ENCODE data around the gene ABTB1.

ABTB1 gene

GRCh38 chr3:127688022-127688415 is 15.3 kb downstream of the ABTB1 start:
- Histone ChIP-seq H2AFZ (ENCODE audit: low read depth, low read length) (no peak overlapping the region), H2AK5ac (ENCODE audit: low read length, severe bottlenecking) (peak overlapping the region; percentile 0), H3K23ac (ENCODE audit: low read length in 2 of 2) (no peak overlapping the region), H2BK15ac (ENCODE audit: low read depth, poor library complexity, severe bottlenecking) (no peak overlapping the region), H3K27ac (ENCODE audit: low read length, poor library complexity, severe bottlenecking) (no peak overlapping the region), H2BK12ac (ENCODE audit: low read length in 2 of 2) (peak overlapping the region in 1 of 2 experiments; percentile 21), H3K4me3 (ENCODE audit: insufficient read depth in 1 of 2, low read depth in 1 of 2, low read length in 2 of 2) (no peak overlapping the region), H3K4me2 (ENCODE audit: low read length, poor library complexity, severe bottlenecking) (no peak overlapping the region), H3K4ac (ENCODE audit: low read depth in 1 of 2, low read length in 2 of 2) (no peak overlapping the region), H3K4me1 (ENCODE audit: control insufficient read depth, insufficient read depth, low read depth, low read length) (peaks cover 49% of the 10 kb centered on the region), H3K9ac (ENCODE audit: low read length) (no peak overlapping the region), H2BK120ac (ENCODE audit: low read depth, low read length) (no peak overlapping the region), H3K14ac (ENCODE audit: low read length in 2 of 2) (peak overlapping the region in 1 of 2 experiments; percentile 19), H3K79me1 (replicated peaks; ENCODE audit: low read length, poor library complexity, severe bottlenecking) (peaks cover 4% of the 10 kb centered on the region), H4K8ac (ENCODE audit: low read length) (no peak overlapping the region), H4K91ac (ENCODE audit: low read length) (no peak overlapping the region), H3K27me3 (ENCODE audit: control insufficient read depth in 1 of 2, insufficient read depth in 1 of 2, low read length in 2 of 2) (no peaks in the 10 kb centered on the region), H3K18ac (ENCODE audit: low read depth in 1 of 2, low read length in 2 of 2) (peak overlapping the region in 1 of 2 experiments; percentile 16), H2BK5ac (ENCODE audit: low read depth, low read length, poor library complexity, severe bottlenecking) (no peak overlapping the region), H3K36me3 (ENCODE audit: control insufficient read depth in 1 of 2, insufficient read depth in 2 of 2, low read depth in 1 of 2, low read length in 2 of 2) (peaks cover 27 to 28% of the 10 kb centered on the region in 2 experiments), H3K9me3 (ENCODE audit: control insufficient read depth, low read length) (no peaks in the 10 kb centered on the region)
- 79% methylated on average over 2 of the region's 2 CpGs for WGBS
- no peak for DNase-seq

GRCh38 chr3:127688416-127689265 is 15.9 kb downstream of the ABTB1 start:
- Histone ChIP-seq H3K36me3 (ENCODE audit: control insufficient read depth in 1 of 2, insufficient read depth in 2 of 2, low read depth in 1 of 2, low read length in 2 of 2) (peaks cover 33 to 35% of the 10 kb centered on the region in 2 experiments), H4K91ac (ENCODE audit: low read length) (peak overlapping the region; percentile 59), H2AK5ac (ENCODE audit: low read length, severe bottlenecking) (peak overlapping the region; percentile 95), H2AFZ (ENCODE audit: low read depth, low read length) (no peak overlapping the region), H3K18ac (ENCODE audit: low read depth in 1 of 2, low read length in 2 of 2) (peak overlapping the region in 1 of 2 experiments; percentile 67), H3K4me2 (ENCODE audit: low read length, poor library complexity, severe bottlenecking) (no peak overlapping the region), H3K9me3 (ENCODE audit: control insufficient read depth, low read length) (no peaks in the 10 kb centered on the region), H3K9ac (ENCODE audit: low read length) (no peak overlapping the region), H3K4ac (ENCODE audit: low read depth in 1 of 2, low read length in 2 of 2) (peak overlapping the region in 1 of 2 experiments; percentile 3), H2BK120ac (ENCODE audit: low read depth, low read length) (no peak overlapping the region), H3K27ac (ENCODE audit: low read length, poor library complexity, severe bottlenecking) (no peak overlapping the region), H3K79me1 (replicated peaks; ENCODE audit: low read length, poor library complexity, severe bottlenecking) (peaks cover 10% of the 10 kb centered on the region), H3K4me1 (ENCODE audit: control insufficient read depth, insufficient read depth, low read depth, low read length) (peaks cover 48% of the 10 kb centered on the region), H3K23ac (ENCODE audit: low read length in 2 of 2) (no peak overlapping the region), H2BK5ac (ENCODE audit: low read depth, low read length, poor library complexity, severe bottlenecking) (no peak overlapping the region), H2BK15ac (ENCODE audit: low read depth, poor library complexity, severe bottlenecking) (peak overlapping the region; percentile 52), H2BK12ac (ENCODE audit: low read length in 2 of 2) (peak overlapping the region in 1 of 2 experiments; percentile 47), H3K4me3 (ENCODE audit: insufficient read depth in 1 of 2, low read depth in 1 of 2, low read length in 2 of 2) (no peak overlapping the region), H3K27me3 (ENCODE audit: control insufficient read depth in 1 of 2, insufficient read depth in 1 of 2, low read length in 2 of 2) (no peaks in the 10 kb centered on the region), H4K8ac (ENCODE audit: low read length) (peak overlapping the region; percentile 35), H3K14ac (ENCODE audit: low read length in 2 of 2) (no peak overlapping the region)
- 73% methylated on average over 19 of the region's 20 CpGs for WGBS
- peak; percentile 46 for DNase-seq

GRCh38 chr3:127689266-127689860 is 16.6 kb downstream of the ABTB1 start:
- H3K14ac ChIP-seq (ENCODE audit: low read length in 2 of 2) = peak overlapping the region in 1 of 2 experiments; percentile 79
- 93% methylated on average over 19 of the region's 19 CpGs for WGBS
- H3K4me3 ChIP-seq (ENCODE audit: insufficient read depth in 1 of 2, low read depth in 1 of 2, low read length in 2 of 2) = no peak overlapping the region
- no peak overlapping the region for H2BK120ac ChIP-seq (ENCODE audit: low read depth, low read length)
- H2AK5ac ChIP-seq (ENCODE audit: low read length, severe bottlenecking) = peak overlapping the region; percentile 95
- H3K9ac ChIP-seq (ENCODE audit: low read length) = peak overlapping the region; percentile 59
- H3K79me1 ChIP-seq (replicated peaks; ENCODE audit: low read length, poor library complexity, severe bottlenecking) = peaks cover 12% of the 10 kb centered on the region
- H3K36me3 ChIP-seq (ENCODE audit: control insufficient read depth in 1 of 2, insufficient read depth in 2 of 2, low read depth in 1 of 2, low read length in 2 of 2) = peaks cover 36% of the 10 kb centered on the region in 2 experiments
- peak overlapping the region; percentile 60 for H3K27ac ChIP-seq (ENCODE audit: low read length, poor library complexity, severe bottlenecking)
- H3K27me3 ChIP-seq (ENCODE audit: control insufficient read depth in 1 of 2, insufficient read depth in 1 of 2, low read length in 2 of 2) = no peaks in the 10 kb centered on the region
- peak overlapping the region; percentile 66 for H4K8ac ChIP-seq (ENCODE audit: low read length)
- peak overlapping the region; percentile 48 for H4K91ac ChIP-seq (ENCODE audit: low read length)
- DNase-seq = no peak
- peaks cover 48% of the 10 kb centered on the region for H3K4me1 ChIP-seq (ENCODE audit: control insufficient read depth, insufficient read depth, low read depth, low read length)
- no peaks in the 10 kb centered on the region for H3K9me3 ChIP-seq (ENCODE audit: control insufficient read depth, low read length)
- H3K18ac ChIP-seq (ENCODE audit: low read depth in 1 of 2, low read length in 2 of 2) = peak overlapping the region in 1 of 2 experiments; percentile 67
- no peak overlapping the region for H2BK15ac ChIP-seq (ENCODE audit: low read depth, poor library complexity, severe bottlenecking)
- no peak overlapping the region for H3K4me2 ChIP-seq (ENCODE audit: low read length, poor library complexity, severe bottlenecking)
- no peak overlapping the region for H3K23ac ChIP-seq (ENCODE audit: low read length in 2 of 2)
- H2BK5ac ChIP-seq (ENCODE audit: low read depth, low read length, poor library complexity, severe bottlenecking) = no peak overlapping the region
- H2AFZ ChIP-seq (ENCODE audit: low read depth, low read length) = no peak overlapping the region
- H2BK12ac ChIP-seq (ENCODE audit: low read length in 2 of 2) = peak overlapping the region in 1 of 2 experiments; percentile 84
- H3K4ac ChIP-seq (ENCODE audit: low read depth in 1 of 2, low read length in 2 of 2) = peak overlapping the region in 1 of 2 experiments; percentile 52

DNA sequence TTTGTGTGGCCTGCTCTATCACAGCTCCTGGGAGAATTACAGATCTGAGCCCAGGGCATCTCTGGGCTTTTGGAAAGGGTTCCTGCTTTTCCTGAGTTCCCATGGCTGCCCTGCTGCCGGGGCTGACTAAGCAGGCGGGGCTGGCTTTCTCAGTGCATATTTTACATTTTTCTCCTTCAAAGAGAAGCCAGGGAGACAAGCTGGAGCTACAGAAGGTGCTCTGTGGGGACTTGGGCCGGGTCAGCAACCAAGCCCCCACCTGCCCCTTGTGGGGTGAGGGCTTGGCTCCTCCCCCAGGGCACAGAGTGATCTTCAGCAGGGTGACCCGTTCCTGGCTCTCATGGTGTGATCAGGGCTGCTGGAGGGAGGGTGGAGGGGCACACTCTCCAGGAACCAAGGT is 17.4 kb downstream of the ABTB1 start:
- Histone ChIP-seq H3K4me1 (ENCODE audit: control insufficient read depth, insufficient read depth, low read depth, low read length) (peaks cover 52% of the 10 kb centered on the region), H4K91ac (ENCODE audit: low read length) (peak overlapping the region; percentile 89), H3K9me3 (ENCODE audit: control insufficient read depth, low read length) (no peaks in the 10 kb centered on the region), H3K79me1 (replicated peaks; ENCODE audit: low read length, poor library complexity, severe bottlenecking) (peaks cover 15% of the 10 kb centered on the region), H3K36me3 (ENCODE audit: control insufficient read depth in 1 of 2, insufficient read depth in 2 of 2, low read depth in 1 of 2, low read length in 2 of 2) (peaks cover 41 to 43% of the 10 kb centered on the region in 2 experiments), H2BK12ac (ENCODE audit: low read length in 2 of 2) (peak overlapping the region in 1 of 2 experiments; percentile 35), H3K27ac (ENCODE audit: low read length, poor library complexity, severe bottlenecking) (peak overlapping the region; percentile 47), H2BK15ac (ENCODE audit: low read depth, poor library complexity, severe bottlenecking) (peak overlapping the region; percentile 37), H3K4me2 (ENCODE audit: low read length, poor library complexity, severe bottlenecking) (no peak overlapping the region), H2BK5ac (ENCODE audit: low read depth, low read length, poor library complexity, severe bottlenecking) (peak overlapping the region; percentile 1), H4K8ac (ENCODE audit: low read length) (peak overlapping the region; percentile 87), H3K9ac (ENCODE audit: low read length) (peak overlapping the region; percentile 59), H3K4me3 (ENCODE audit: insufficient read depth in 1 of 2, low read depth in 1 of 2, low read length in 2 of 2) (no peak overlapping the region), H3K23ac (ENCODE audit: low read length in 2 of 2) (no peak overlapping the region), H3K14ac (ENCODE audit: low read length in 2 of 2) (no peak overlapping the region), H3K27me3 (ENCODE audit: control insufficient read depth in 1 of 2, insufficient read depth in 1 of 2, low read length in 2 of 2) (no peaks in the 10 kb centered on the region), H2AFZ (ENCODE audit: low read depth, low read length) (no peak overlapping the region), H2AK5ac (ENCODE audit: low read length, severe bottlenecking) (peak overlapping the region; percentile 62), H3K18ac (ENCODE audit: low read depth in 1 of 2, low read length in 2 of 2) (no peak overlapping the region), H3K4ac (ENCODE audit: low read depth in 1 of 2, low read length in 2 of 2) (peak overlapping the region; percentile 33 to 79), H2BK120ac (ENCODE audit: low read depth, low read length) (peak overlapping the region; percentile 95)
- peak; percentile 45 for DNase-seq
- WGBS = 21% methylated on average over 4 of the region's 4 CpGs
